HG03378 (cell line): ENCODE measurements around the gene CD300LB.
"Not testable (repeated sequence)": the region's sequence is repeated elsewhere in the genome, so short reads cannot be mapped to it uniquely, and the experiment has no call there.

Experiments
- ATAC-seq: cut with Tn5 transposase; IDR thresholded peaks from one replicate; pipeline ENCODE4 v1.9.1; 2021; ENCODE audit warnings: mild to moderate bottlenecking, moderate library complexity; ENCODE audit not compliant: unreplicated experiment

Gene CD300LB

GRCh38 chr17:74502861-74503260 is 28.4 kb downstream of the CD300LB start:
- no peak for ATAC-seq

DNA sequence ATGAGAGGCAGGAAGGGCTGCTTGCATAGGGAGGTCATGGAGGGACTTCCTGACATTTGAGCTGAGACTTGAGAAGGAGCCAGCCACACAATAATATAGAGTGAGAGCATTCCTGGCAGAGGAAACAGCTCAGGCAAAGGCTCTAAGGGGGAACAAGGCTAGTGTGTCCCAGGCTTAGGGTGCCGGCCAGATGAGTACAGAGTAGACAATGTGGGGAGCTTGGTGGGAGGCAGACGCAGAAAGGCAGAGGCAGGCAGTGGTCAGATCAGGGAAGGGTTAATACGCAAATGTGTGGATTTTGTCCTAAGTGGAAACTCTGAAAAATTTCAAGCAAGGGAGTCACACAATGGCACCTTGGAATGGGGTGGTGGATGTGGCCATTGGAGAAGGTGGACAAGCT is 31.3 kb downstream of the CD300LB start:
- ATAC-seq: no peak

- ATAC-seq: no peak
Measured at GRCh38 chr17:74497471-74497870, 33.8 kb downstream of the CD300LB start.

DNA sequence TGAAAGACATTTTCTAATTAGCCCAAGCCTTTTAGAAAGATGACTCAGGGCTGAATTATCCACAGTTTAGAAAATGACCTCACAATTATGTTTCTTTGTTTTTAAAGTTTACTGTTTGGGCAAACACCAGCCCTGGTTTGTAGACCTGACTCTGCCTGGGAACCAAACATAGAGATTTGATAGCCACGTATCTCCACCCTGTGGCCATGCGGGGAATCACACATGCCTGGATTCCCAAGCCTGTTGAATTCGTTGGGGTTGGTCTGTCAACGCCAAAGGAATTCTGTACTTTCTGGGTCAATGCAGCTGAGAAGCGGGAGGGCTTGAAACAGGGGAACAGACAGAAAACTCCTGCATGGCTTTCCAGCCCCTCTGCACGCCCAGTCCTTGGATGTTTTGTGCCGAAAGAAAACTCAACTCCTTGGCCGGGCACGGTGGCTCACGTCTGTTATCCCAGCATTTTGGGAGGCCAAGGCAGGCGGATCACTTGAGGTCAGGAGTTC is 37.9 kb downstream of the CD300LB start:
- no peak for ATAC-seq

DNA sequence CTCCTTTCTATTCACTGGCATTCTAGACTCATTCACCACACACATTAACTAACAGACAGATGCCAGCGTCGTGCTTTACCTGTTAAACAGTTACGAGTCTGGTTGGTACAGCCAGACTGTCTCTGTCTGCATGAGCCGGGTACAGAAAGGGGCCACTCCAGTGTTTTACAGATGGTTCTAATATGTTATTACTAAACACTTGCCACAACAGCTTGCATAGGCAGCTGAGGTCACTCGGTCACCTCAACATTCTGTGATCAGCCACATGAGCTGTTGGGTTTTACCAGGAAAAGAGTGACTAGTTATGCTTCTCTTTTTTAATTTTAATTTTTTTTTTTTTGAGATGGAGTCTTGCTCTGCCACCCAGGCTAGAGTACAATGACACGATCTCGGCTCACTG is 39.6 kb downstream of the CD300LB start:
- ATAC-seq: no peak

DNA sequence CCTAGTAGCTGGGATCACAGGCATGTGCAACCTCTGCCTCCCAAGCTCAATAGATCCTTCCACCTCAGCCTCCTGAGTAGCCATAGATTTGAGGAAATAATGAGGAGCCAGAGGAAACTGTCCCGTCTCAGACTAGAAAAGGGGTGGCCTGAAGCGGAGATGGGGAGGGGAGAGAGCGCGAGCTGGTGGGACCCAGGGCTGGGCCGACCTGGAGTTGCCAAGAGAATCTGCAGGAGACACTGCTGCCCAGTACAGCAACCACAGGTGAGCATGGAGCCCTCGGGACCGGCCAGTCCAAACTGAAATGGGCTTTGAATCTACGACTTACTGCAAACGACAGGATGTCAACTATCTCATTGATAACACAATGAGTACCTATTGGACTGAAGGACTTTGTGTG is 40.6 kb downstream of the CD300LB start:
- ATAC-seq: no peak

DNA sequence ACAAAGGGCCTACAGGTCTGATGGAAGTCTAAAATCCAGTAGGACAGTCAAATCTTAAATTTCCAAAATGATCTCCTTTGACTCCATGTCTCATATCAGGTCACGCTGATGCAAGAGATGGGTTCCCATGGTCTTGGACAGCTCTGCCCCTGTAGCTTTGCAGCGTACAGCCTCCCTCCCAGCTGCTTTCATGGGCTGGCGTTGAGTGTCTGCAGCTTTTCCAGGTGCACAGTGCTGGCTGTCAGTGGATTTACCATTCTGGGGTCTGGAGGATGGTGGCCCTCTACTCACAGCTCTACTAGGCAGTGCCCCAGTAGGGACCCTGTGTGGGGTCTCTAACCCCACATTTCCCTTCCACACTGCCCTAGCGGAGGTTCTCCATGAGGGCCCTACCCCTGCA is 43.0 kb downstream of the CD300LB start:
- not testable (repeated sequence) for ATAC-seq

- ATAC-seq: no peak
Measured at GRCh38 chr17:74485841-74486240, 45.4 kb downstream of the CD300LB start.

DNA sequence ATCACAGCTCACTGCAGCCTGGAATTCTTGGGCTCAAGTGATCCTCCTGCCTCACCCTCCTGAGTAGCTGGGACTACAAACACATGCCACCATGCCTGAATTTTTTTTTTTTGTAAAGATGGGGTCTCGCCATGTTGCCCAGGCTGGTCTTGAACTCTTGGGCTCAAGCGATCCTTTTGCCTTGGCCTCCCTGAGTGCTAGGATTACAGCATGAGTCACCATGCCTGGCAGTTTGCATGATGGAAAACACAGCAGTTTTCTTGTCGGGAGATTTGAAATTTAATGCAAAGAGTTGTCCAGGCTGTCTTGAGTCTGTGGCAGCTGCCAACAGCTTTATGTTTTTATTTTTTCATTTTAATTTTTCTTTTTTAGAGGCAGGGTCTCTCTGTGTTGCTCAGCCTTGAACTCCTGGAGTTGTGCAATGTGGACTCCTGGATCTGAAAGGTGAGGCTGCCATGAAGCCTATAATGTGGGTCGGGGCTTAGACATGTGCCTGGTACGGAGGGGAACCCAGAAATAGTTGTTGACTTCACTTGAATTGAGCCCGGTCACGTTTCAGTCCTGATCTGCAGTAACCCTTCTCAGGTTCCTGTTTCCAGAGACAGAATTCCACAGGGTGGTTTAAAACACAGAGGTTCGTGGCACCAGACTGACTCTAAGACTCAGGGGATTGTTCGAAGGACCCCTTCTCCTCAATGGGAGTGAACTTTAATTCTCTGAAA is 46.1 kb downstream of the CD300LB start:
- no peak for ATAC-seq

GRCh38 chr17:74484066-74484465 is 47.2 kb downstream of the CD300LB start:
- ATAC-seq: no peak

DNA sequence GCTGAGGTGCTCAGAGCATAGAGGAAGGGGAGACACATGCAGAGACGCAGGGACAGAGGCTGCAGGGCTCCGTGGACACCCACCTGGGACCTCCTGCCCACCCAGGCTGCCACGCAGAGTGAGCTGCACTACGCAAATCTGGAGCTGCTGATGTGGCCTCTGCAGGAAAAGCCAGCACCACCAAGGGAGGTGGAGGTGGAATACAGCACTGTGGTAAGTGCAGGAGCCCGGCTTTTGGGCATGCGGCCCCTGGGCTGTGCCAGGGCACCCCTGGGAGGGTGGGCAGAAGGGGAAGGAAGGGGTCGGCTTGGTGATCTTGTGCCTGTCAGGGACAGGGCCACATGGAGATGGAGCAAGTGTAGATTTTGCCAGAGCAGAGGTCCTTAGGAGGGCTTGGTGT is 49.7 kb downstream of the CD300LB start:
- ATAC-seq: no peak

DNA sequence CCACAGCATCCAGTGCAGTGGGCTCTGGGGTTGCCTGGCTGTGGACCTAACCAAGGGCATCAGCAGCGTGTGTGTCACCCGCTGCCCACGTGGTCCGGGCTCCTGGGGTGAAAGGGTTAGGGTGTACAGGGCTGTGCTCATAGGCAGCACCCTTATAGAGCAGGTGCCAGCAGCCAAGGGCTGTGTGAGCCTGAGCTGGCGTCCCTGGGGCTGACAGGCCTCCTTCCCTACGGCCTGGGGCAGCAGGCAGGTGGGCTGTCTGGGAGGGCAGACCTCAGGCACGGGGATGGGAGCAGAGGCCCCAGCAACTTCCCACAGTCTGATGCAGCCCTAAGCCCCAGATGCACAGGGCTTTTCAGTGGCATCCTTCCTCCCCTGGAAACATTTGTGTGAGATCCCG is 51.0 kb downstream of the CD300LB start:
- ATAC-seq: no peak

- ATAC-seq: no peak
Measured at GRCh38 chr17:74478420-74479100, 52.7 kb downstream of the CD300LB start.

DNA sequence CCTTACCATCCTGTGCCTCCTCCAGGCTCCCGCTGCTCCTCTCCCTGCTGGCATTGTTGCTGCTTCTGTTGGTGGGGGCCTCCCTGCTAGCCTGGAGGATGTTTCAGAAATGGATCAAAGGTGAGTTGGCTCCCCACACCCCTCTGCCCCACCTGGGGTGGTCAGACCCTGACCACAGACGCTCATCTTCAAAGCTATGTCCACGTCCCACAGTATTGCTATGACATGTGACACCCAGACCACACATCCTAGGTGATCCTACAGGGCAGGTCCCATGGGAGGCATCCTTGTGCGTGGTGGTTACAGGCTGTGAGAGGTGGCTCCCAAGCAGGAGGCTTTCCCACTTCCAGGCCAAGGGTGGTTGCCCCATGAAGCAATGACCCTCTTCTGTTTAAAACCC is 53.9 kb downstream of the CD300LB start:
- ATAC-seq: no peak

- no peak for ATAC-seq
Measured at GRCh38 chr17:74475189-74475588, 56.1 kb downstream of the CD300LB start.

GRCh38 chr17:74474043-74474792 is 57.1 kb downstream of the CD300LB start:
- ATAC-seq: no peak

DNA sequence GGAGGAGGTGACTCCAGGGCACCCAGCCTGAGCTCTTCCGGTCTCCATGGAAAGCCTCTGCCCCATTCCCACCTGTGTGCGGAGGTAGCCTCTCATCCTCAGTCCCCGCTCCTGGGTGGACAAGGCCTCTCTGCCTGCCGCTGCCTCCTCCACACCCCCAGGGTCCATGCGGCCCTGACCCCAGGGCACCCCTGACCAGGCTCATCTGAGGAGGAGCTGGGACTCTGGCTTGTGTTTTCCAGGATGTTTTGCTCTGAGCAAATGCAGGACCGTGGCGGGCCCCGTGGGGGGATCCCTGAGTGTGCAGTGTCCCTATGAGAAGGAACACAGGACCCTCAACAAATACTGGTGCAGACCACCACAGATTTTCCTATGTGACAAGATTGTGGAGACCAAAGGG is 58.0 kb downstream of the CD300LB start:
- no peak for ATAC-seq

DNA sequence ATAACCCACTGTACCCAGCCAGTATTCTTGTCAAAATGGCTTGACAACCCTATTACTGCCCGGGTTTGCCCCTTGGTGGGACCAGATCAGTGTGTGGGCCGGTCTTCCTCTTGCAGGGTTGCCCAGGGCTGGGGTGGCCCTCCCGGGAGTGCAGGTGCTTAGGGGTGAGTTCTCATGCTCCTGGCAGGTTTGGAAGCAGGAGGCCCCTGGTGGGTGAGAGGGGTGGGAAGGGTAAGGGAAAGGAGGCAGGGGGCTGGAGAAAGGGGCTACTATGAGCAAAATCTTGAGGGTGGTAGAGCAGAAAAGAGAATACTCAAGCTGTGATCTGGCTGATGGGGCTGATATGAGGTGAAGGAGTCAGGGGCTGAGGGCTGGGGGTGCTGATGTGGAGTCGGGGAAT is 58.4 kb downstream of the CD300LB start:
- no peak for ATAC-seq

GRCh38 chr17:74471341-74471740 is 59.9 kb downstream of the CD300LB start:
- no peak for ATAC-seq
